ENCODE results near the gene ZC3H8.

Gene ZC3H8

DNA sequence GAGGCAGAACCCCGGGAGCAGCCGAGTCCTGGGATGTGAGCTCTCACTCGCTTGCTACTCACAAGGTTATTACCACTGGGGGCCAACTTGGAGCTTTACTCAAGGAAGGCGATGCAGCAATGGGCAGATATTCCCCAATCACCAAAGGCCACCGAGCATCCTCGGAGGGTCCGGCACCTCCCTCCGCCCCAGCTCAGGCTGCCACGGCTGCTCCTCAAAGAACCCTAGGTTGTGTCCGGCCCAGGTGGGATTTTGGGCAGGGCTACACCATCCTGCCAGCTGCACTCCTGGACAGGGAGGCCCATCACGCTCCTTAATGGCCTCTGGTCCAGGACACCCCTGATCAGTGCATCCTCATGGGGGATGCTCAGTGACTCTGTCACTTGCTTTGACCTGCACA lies 91.9 kb downstream of the ZC3H8 start:
- no peak for DNase-seq

DNA sequence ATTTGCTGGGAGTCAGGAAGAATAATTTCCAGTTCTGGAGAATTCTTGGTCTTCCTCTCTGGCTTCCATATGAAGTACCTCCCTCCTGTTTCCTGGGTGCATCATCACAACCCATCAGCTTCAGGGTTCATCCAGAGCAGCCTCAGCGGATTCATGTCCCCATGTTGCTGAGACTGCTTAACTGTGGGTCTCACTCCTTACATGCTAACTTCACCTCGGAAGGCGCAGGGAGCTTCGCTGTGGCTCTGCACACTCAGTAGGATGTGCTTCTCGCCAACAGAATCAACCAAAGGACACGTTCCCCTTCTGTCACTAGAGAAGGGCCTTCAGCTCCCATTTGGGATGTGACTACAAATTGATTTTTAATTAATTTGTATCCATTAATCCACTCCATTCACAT lies 92.5 kb downstream of the ZC3H8 start:
- DNase-seq: no peak
